GM21786 (cell line): ENCODE measurements around the gene PRICKLE4.
A peak's percentile ranks its signal among the peaks of the same experiment; 100 is the strongest.

Experiments
- ATAC-seq: cut with Tn5 transposase; IDR thresholded peaks from one replicate; pipeline ENCODE4 v1.9.1; 2021; ENCODE audit not compliant: unreplicated experiment

The PRICKLE4 gene

GRCh38 chr6:41780551-41781365 is at the start of gene PRICKLE4:
Gene PRICKLE4 (plus strand): TSS chr6:41780782. CDS start chr6:41783474, 2,692 bp downstream.
- no peak for ATAC-seq

GRCh38 chr6:41731561-41732086 is 49.0 kb upstream of the PRICKLE4 start:
- no peak for ATAC-seq

GRCh38 chr6:41732149-41732548 is 48.4 kb upstream of the PRICKLE4 start:
- ATAC-seq: no peak

GRCh38 chr6:41732591-41733359 is 47.8 kb upstream of the PRICKLE4 start:
- peak; percentile 37 for ATAC-seq

GRCh38 chr6:41733360-41733706 is 47.2 kb upstream of the PRICKLE4 start:
- no peak for ATAC-seq

GRCh38 chr6:41733707-41734665 is 46.6 kb upstream of the PRICKLE4 start:
- ATAC-seq: peak; percentile 33

- ATAC-seq: peak; percentile 18
Measured at GRCh38 chr6:41734666-41735426, 45.7 kb upstream of the PRICKLE4 start.

- ATAC-seq: peak; percentile 43
Measured at GRCh38 chr6:41735427-41736185, 45.0 kb upstream of the PRICKLE4 start, which contains the start of gene TFEB. Gene TFEB (minus strand): TSS chr6:41735608. CDS start chr6:41691213, 44,395 bp downstream.

GRCh38 chr6:41736186-41736733 is 44.3 kb upstream of the PRICKLE4 start:
- ATAC-seq: no peak

GRCh38 chr6:41736800-41737555 is 43.6 kb upstream of the PRICKLE4 start:
- ATAC-seq: no peak

- no peak for ATAC-seq
Measured at GRCh38 chr6:41737591-41738130, 42.9 kb upstream of the PRICKLE4 start.

- ATAC-seq: no peak
Measured at GRCh38 chr6:41739041-41739440, 41.5 kb upstream of the PRICKLE4 start.

GRCh38 chr6:41740366-41741162 is 40.0 kb upstream of the PRICKLE4 start:
- no peak for ATAC-seq

GRCh38 chr6:41741625-41742490 is 38.7 kb upstream of the PRICKLE4 start:
- ATAC-seq: no peak

- no peak for ATAC-seq
Measured at GRCh38 chr6:41743406-41744235, 37.0 kb upstream of the PRICKLE4 start.
